ENCODE measurements around the gene ONECUT2. TPM values are rescaled to one million over a fixed set of nuclear protein-coding genes. Genes with fewer than 3 reads are reported as not detected.

Gene ONECUT2
- total RNA-seq, 1 donor from 2014 or later = under 0.01 TPM

DNA sequence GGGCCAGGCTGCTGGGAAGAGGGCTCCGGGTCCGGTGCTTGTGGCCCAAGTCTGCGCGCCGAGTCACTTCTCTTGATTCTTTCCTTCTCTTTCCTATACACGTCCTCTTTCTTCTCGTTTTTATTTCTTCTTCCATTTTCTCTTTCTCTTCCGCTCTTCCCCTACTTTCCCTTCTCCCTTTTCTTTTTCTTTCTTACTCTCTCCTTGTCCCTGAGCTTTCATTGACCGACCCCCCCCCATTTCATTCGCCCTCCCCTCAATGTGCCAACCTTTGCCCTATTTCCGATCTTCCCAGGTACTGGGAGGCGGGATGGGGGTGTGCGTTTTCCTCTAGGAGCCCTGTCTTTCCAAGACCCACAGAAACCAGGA is 1.8 kb downstream of the ONECUT2 start:
- no peaks in the 10 kb centered on the region for H3K36me3 ChIP-seq (ENCODE audit: control insufficient read depth, insufficient read depth, low read length)
- TF ChIP-seq, protein P1, sequence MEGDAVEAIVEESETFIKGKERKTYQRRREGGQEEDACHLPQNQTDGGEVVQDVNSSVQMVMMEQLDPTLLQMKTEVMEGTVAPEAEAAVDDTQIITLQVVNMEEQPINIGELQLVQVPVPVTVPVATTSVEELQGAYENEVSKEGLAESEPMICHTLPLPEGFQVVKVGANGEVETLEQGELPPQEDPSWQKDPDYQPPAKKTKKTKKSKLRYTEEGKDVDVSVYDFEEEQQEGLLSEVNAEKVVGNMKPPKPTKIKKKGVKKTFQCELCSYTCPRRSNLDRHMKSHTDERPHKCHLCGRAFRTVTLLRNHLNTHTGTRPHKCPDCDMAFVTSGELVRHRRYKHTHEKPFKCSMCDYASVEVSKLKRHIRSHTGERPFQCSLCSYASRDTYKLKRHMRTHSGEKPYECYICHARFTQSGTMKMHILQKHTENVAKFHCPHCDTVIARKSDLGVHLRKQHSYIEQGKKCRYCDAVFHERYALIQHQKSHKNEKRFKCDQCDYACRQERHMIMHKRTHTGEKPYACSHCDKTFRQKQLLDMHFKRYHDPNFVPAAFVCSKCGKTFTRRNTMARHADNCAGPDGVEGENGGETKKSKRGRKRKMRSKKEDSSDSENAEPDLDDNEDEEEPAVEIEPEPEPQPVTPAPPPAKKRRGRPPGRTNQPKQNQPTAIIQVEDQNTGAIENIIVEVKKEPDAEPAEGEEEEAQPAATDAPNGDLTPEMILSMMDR (IDR thresholded peaks at IDR 0.05; ENCODE audit: insufficient read depth, low read length, severe bottlenecking) = no peak
- H3K27me3 ChIP-seq (ENCODE audit: control insufficient read depth, insufficient read depth, low read length) = peaks cover 79% of the 10 kb centered on the region
- DNase-seq (ENCODE audit: low read depth) (no peak), FAIRE-seq (no peak)
- H3K4me3 ChIP-seq (ENCODE audit: low read depth, low read length) = no peak overlapping the region

DNA sequence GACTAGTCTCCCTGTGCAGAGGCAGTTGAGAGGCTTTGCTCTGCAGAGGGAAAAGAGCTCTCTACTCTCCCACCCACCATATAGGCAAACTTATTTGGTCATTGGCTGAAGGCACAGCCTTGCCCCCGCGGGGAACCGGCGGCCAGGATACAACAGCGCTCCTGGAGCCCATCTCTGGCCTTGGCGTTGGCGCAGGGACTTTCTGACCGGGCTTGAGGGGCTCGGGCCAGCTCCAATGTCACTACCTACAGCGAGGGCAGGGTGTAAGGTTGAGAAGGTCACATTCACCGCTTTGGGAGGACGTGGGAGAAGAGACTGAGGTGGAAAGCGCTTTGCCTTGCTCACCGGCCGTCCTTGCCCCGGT is 2.2 kb downstream of the ONECUT2 start:
- FAIRE-seq (no peak), DNase-seq (ENCODE audit: low read depth) (no peak)
- no peak overlapping the region for H3K4me3 ChIP-seq (ENCODE audit: low read depth, low read length)
- peaks cover 82% of the 10 kb centered on the region for H3K27me3 ChIP-seq (ENCODE audit: control insufficient read depth, insufficient read depth, low read length)
- no peaks in the 10 kb centered on the region for H3K36me3 ChIP-seq (ENCODE audit: control insufficient read depth, insufficient read depth, low read length)
- TF ChIP-seq, protein P1 (IDR thresholded peaks at IDR 0.05; ENCODE audit: insufficient read depth, low read length, severe bottlenecking) = no peak

DNA sequence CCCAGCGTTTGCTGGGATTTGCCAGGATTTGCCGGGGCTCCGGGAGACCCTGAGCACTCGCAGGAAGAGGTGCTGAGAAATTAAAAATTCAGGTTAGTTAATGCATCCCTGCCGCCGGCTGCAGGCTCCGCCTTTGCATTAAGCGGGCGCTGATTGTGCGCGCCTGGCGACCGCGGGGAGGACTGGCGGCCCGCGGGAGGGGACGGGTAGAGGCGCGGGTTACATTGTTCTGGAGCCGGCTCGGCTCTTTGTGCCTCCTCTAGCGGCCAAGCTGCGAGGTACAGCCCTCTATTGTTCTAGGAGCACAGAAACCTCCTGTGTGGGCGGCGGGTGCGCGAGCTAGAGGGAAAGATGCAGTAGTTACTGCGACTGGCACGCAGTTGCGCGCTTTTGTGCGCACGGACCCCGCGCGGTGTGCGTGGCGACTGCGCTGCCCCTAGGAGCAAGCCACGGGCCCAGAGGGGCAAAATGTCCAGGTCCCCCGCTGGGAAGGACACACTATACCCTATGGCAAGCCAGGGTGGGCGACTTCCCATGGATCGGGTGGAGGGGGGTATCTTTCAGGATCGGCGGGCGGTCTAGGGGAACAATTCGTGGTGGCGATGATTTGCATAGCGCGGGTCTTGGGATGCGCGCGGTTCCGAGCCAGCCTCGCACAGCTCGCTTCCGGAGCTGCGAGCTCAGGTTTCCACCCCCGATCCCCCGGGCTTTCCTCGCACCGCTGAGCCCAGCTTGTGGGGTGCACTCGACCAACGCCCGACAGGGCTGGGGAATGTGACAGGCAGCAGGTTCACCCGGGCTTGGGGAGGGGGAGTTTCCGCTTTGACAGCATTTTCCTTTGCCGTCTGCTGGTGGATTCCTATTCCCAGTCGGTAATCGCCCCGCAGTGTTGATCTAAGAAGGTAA is 2.8 kb downstream of the ONECUT2 start:
- Histone ChIP-seq H3K36me3 (ENCODE audit: control insufficient read depth, insufficient read depth, low read length) (no peaks in the 10 kb centered on the region), H3K27me3 (ENCODE audit: control insufficient read depth, insufficient read depth, low read length) (peaks cover 81% of the 10 kb centered on the region), H3K4me3 (ENCODE audit: low read depth, low read length) (no peak overlapping the region)
- FAIRE-seq = no peak
- TF ChIP-seq, protein P1 (IDR thresholded peaks at IDR 0.05; ENCODE audit: insufficient read depth, low read length, severe bottlenecking) = peak; percentile 74
- peak; percentile 29 for DNase-seq (ENCODE audit: low read depth)

DNA sequence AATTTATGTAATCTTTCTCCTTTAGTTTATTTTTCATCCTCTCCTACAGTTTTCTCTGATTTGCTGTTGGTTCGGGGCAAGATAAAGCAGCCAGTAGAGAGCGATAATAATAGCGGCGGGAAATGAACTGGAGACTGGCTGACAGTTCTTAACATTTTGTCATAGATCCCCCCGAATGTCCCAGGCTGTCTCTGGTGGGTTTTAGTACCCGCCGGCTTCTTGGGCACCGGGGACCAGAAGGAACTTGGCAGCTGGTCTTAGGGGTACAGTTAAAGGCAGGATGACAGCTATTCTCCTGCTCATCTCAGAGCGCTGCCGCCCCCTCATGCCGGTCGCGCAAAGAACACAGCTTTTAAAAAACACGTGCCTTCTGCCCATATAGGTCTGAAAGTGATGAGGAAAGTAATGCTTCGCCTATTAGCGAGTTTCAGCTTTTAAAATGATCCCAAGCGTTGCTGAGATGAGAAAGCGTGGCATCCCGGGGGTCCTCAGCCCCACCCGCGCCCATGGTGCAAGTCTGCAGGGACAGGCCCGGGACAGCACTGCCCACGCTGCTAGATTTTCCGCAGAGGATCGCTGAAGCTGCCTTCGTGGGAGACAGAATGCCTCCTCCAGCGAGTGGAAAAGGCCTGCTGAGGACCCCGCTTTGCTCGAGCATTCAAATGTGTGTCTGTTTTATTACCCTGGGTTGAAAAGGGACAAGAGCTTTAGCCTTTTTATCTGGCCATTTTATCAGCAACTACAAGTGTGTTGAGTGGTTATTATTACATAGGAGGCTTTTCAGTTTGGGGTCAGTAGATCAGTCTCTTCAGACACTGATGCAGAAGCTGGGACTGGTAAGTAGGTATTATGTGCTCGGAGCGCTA is 3.8 kb downstream of the ONECUT2 start:
- TF ChIP-seq, protein P1 (IDR thresholded peaks at IDR 0.05; ENCODE audit: insufficient read depth, low read length, severe bottlenecking) = no peak
- no peak overlapping the region for H3K4me3 ChIP-seq (ENCODE audit: low read depth, low read length)
- FAIRE-seq = no peak
- DNase-seq (ENCODE audit: low read depth) = no peak
- no peaks in the 10 kb centered on the region for H3K36me3 ChIP-seq (ENCODE audit: control insufficient read depth, insufficient read depth, low read length)
- H3K27me3 ChIP-seq (ENCODE audit: control insufficient read depth, insufficient read depth, low read length) = peaks cover 76% of the 10 kb centered on the region

DNA sequence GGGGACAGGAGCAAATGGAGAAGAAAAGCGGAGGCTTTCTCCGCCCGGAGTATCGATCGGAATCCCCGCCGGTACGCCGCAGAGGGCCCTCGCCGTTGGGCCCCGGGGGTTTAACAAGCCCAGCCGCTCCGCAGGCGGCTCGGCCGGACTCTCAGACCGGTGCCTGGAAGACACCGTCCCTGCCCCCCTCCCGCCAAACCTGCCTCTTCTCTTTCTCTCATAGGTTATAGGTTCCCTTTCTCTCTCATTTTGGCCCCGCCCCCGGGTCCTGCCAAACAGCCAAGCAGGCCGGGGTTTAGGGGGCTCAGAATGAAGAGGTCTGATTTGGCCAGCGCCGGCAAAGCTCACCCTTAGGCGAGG is 4.4 kb downstream of the ONECUT2 start:
- Histone ChIP-seq H3K27me3 (ENCODE audit: control insufficient read depth, insufficient read depth, low read length) (peaks cover 74% of the 10 kb centered on the region), H3K36me3 (ENCODE audit: control insufficient read depth, insufficient read depth, low read length) (no peaks in the 10 kb centered on the region), H3K4me3 (ENCODE audit: low read depth, low read length) (no peak overlapping the region)
- FAIRE-seq (no peak), DNase-seq (ENCODE audit: low read depth) (no peak)
- TF ChIP-seq, protein P1 (IDR thresholded peaks at IDR 0.05; ENCODE audit: insufficient read depth, low read length, severe bottlenecking) = no peak

Data from bronchial epithelial cell (primary cell).